HG02981 (cell line): ENCODE results near the gene SREBF1.

Experiments
- ATAC-seq: cut with Tn5 transposase; IDR thresholded peaks from one replicate; pipeline ENCODE4 v1.9.1; 2021; ENCODE audit warnings: mild to moderate bottlenecking, moderate library complexity; ENCODE audit not compliant: unreplicated experiment

Gene SREBF1

DNA sequence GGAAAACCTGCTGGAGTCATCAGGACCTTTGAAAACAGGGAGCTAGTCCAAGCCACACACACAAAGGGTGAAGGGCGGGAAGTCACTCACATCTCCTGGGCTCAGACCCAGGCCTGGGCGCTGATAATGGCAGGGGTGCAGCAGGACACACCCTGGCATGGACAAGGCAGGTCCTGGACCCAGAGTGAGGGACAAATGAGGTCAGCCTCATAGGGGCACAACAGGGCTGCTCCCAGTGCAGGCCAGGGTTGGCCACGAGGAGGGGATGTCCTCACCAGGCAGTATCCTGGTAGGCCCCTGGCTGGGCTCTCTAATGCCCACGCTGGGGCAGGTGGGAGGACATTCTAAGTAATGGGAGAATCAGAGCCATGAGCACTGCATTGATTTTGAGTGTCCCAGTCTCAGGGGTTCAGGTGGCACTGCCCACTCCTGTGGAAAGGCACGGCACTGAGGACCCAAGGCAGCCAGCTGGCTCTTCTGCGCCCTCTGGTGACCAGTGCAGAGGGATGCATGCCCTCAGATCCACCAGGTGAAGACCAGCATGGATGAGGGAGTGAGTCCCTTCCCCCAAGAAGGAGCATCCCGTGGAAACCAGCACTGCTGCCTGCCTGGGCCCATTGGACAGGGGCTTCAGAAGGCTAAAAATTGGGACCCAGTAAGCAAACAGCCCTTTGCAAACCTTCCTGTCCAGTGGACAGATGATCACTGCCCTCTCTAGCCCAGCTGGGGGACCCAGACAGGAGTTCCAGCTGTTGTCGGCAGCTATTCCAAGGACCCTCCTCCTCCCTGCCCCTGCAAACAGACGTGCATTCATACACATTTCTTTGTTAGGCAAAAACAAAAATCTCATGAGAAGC, 23.4 kb upstream of the SREBF1 start:
- no peak for ATAC-seq

DNA sequence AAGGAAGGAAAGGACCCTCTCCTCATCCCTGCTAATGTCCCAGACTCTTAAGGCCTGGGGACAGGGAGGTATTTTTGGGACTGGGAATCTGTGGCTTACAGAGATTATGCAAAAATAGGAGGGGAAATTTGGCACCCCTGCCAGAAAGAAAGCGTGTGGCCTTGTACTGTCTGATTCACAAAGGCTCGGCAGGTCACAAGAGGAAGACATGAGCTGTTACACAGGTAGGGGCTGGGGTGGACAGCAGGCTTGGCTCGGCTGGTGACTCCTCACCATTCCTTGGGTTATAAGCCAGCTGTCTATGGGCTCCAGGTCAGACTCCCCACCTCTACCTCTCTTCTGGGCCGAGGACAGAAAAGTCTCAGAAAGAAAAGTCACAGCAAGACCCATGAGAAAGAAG, 20.7 kb upstream of the SREBF1 start:
- ATAC-seq: no peak

DNA sequence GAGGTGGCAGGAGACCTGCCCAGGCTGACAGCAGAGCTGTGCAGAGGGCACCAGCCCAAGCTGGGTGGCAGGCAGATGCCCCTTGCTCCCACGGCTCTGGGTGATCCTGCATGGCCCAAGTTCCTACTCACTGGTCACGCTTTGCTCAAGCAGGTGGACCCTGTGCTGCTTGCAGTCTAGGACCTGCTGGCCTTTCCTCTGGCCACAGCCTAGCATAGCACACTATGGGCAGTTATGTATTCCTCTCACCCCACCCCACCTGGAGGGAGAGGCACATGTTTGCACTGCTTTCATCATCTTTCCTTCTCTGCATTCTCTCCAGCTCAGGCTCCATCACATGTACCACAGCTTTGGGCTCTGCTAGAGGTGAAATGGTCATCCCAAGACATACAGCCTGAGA, 19.6 kb upstream of the SREBF1 start:
- no peak for ATAC-seq

DNA sequence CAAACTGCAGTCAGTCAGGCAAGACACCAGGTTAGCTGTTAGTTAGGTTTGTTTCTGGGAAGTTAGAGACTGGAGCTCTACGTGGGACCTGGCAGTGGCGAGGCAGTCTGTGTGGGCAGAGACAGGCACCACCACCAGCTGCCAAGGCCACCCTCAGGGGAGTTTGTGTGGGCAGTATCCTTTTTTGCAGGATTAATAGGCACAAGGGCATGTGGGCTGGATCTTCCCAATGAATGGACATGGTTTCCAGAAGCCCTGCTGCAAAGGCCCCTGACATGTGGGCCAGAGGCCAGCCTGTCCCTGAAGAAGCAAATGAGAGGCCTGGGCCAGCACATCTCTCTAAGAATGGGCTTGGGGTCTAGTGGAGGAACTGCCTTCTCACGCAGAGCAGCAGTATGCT, 19.2 kb upstream of the SREBF1 start:
- ATAC-seq: no peak

DNA sequence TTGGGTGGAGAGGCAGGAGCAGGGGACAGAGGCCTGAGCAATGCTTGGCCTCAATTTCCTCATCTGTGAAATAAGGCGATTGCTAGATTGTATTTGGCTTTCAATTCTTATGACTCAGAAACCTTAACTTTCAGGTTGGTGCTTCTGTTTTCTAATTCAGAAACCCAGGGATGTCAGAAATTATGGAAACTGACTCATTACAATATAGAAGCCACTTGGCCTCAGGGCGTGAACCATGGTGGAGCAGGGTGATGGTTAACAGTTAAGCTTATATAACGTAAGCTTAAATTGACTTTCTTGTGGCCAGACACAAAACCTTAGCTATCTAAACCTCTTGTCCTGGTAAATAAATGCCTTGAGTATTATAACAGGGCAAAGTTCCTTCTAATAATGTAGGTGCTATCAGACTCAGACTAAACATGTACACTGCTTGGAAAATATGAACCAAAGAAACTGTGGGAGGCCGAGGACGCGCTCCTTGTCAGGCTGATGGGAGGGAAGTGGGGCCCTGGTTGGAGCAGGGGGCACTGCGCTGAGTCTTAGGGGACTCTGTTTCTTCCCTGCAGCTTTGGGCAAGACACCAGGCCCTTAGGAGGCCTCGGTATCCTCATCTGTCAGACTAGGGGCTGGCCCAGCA, 17.1 kb upstream of the SREBF1 start:
- ATAC-seq: no peak

DNA sequence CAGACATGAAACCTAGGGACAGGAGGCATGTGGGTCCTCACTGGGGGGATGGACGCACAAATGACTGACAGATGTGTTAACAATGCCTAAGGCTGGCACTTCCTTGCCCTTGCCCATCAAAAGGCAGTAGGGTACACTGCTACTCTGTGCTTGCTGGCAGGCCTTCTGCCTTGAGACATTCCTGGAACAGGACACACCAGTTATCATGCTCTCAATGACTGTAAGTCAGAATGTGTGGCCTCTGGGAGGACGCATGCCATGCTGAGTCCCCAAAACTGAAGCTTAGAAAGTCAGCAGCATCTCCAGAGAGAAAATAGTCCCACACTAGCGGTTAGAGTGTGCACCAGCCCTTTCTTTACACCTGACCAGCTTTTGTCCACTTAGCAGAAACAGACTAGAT, 16.1 kb upstream of the SREBF1 start:
- ATAC-seq: no peak

DNA sequence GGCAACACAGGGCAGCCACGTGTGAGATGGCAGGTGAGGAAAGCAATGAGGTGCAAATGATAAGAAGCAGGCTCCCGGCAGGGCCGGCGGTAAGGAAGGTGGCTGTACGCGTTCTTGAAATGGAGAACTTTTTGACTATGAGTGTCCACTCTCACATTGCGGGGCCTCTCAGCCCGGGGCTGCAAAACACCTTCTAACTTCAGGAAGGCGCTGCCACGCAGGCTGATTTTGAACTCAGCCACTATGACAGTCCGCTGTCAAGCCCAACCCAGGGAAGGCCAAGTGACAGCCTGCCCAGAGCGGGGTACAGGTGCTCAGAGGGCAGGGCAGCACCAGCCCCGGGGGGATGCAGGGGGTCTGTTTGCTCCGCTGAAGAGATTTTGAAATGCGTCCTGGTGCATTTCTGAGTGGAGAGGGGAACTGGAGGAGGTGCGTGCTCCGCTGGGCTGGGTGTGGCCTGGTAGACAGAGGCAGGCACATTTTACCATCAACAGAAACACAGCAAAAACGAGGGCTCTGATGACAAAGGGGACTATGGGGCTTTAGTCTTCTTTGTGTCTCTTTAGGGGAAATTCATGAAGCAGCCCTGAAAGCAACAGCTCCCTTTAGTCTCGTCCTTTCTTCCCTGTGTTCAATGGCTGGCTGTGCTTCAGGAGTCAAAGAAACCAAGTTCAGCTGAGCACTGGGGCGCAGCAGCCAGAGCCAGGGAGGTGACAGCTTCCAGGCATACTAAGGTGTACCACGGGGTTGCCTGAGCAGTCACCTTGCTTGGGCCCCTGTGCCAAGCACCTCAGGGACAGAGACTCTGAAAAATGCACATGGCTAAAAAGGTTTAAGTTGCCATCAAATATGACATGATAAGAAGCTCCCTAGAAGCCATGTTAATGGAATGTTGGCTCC, 14.6 kb upstream of the SREBF1 start:
- no peak for ATAC-seq

DNA sequence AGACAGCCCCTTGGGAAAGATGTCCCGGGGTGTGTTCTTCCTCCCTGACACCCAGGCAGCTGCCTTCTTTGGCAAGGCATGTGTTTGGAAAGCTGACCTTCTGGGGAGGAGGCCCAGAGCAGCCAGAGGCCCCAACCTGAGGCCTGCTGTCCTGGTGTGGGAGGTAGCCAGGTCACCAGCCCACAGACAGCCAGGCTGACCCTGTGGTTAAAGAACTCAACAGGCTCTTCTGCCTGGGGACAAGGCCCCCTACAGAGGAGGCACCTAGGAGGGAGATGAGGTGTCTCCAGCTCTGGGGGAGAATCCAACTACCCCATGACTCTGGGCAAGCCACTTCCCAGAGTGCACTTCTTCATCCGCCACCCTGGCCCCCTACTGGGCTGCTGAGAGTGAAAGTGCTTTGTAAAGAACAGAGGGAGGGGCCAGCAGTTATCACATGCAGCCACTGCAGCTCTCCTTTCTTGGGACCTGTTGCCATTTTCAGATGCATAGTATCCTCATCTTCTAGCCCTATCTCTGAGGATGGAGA, 13.1 kb upstream of the SREBF1 start:
- no peak for ATAC-seq

DNA sequence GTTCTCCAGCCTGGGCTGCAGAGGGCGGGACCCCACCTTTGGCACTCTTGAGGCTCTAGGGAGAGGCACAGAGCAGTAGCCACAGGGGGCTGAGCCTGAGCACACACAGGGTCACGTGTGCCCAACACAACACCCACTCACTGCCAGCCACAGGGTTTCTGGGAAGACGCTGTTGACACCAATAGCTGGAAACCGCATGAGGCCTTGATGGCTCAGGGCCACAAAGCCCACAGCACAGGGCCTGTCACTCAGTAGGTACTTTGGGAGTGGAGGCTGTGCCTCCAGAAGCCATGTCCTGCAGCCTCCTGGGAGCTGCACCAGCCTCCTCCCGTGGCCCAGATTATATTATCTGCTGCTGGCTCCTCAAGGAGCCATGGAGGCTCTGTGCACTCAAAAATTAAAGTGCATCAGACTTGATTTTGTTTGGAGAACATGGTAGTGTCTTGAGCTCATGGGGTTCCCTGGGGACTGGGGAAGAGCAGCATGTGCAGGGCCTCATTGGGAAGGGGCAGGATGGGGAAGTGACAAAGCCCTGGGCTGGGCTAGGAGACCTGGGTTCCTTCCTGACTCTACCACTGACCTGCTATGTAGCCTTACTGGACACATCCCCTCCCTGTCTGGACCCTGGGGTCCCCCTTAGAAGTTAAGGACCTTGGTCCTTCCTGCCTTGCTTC, 12.5 kb upstream of the SREBF1 start:
- ATAC-seq: no peak

DNA sequence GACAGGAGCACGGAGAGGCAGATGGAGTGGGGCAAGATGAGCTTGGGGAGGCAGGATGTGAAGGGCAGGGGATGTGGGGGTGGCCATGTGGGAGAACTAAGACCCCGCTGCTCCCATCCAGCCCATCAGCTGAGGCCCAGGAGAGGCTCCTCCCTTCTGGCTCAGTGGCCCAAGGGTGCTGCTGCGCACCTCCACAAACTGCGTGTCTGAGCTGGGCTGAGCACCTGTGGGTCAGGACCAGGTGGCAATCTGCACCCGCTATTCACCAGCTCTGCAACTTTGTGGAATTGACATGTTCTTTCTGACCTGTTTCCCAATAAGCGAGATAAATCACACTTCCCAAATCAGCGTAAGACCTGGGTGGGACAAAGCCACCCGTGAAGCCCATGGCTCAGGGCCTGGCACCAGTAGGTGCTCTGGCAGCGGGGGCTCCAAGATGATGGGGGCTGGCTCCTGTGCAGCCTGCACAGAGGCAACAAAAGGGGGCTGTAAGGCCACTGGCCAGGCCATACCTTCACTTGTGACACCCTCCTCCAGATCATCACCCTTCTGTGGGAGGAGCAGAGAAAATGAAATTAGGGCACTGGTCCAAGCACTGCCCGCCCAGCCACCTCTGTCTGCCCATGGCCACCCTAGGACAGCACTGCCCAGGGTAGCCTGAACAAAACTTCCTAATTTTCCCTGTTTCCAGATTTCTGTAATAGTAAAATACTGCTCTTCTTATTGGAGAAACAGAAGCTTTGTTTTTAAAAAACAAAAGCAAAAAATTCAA, 11.7 kb upstream of the SREBF1 start:
- no peak for ATAC-seq

DNA sequence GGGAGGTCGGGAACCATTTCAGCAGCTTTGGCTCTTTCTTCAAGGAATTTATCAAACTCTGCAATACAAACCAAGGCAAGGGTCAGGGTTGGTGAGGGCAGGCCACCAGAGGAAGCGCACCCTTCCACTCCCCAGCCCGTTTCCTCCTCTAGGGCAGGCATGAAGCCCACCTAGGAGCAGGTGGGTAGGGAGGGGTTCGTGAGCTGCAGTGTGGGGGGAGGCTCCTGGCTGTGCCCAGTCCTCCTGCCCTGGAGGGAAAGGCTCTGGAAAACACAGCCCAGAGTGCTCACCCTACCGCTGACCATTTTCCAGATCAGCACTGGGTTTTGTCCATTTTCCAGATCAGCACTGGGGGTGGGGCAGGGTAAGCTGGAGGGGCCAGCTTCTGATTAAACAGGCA, 10.9 kb upstream of the SREBF1 start:
- no peak for ATAC-seq

DNA sequence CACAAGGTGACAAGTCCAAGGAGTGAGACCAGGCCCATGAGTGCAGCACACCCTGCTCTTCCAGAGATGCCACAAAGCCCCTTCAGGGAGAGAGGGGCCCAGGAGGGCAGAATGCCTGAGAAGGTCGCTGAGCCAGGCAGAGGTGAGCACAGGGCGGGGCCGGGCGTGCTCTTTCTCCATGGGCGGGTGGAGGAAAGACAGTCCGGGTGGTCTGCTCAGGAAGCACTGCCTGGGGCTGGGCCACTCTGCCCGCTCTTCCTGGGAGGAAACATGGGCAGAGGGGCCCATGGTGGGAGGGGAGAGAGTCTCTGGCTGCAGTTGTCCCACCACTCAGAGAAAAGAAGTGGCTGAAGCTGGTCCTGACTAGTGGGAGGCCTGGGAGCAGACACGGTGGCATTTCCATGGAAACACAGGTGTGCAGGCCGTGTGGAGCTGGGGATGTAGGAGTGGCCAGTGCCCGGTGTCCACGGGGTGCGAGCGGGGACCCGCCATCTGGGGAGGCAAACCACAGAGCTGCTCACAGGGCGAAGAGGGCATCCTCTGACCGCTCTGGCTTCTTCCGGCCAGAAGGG, 10.4 kb upstream of the SREBF1 start:
- ATAC-seq: no peak

DNA sequence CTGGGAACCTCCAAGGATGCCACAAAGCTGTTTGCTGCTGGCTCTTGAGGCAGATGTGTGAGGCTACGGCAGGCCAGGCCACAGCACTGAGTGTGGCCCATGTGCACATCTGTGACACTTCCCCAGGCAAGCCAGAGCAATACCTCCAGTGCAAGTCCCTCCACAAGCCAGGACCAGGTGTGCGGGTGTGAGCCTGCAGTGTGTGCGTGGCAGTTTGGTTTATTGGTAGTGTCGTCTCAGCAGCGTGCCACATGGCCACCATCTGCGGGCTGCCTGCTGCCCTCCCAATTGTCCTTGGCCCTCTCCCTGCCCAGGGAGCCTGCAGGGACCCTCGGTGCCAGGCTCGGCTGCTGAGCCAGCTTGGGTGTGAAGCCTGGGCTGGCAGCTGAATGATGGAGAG, 9.9 kb upstream of the SREBF1 start:
- ATAC-seq: no peak

DNA sequence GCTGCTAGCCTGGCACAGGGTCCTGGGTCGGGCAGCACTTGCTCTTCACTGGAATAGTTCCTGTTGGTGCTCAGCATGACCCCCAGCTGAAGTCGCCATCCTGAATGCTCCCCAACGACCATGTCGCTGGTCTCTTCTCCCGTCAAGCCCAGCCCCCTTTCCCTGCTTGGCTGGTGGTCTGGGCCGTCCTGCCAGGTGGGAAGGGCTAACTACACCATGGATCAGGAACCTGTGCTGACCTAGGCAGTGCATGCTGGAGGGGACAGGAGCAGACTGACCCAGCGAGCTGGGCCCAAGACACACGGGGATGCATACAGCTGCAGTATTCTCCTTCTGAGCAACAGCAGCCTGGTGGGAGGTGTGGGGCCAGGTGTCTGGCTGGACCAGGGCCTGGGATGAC, 9.2 kb upstream of the SREBF1 start:
- no peak for ATAC-seq

DNA sequence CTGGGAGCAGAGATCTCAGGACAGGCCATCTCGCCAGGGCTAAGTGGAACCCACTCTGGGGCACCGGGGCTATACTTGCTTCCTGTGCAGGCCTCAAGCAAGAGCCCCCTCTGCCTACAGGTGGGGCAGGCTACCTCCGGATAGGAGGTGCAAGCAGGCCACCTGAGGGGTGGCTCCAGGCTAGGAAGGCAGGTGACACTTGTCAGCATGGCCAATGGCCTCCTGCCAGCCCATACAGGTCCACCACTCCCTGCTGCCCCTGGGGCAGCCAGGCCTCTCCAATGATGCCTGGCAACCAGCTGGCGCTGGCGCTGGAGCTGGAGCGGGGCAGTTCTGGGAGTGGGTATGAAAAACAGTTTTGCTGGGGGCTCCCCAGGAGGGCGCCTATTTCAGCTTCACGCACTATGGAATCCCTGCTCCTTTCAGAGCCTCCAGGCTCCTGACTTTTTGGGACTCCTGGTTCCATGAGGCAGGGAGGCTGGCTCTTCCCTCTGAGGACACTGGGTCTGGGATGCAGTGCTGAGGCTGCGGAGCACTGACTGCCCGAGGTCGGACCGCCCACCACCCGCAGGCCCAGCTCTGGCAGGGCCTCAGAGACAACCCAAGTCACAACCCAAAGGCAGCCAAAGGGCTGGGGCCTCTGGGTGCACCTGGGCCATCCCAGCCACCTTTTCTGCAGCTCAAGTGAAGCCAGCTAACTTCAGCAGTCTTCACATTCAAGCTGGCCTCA, 8.4 kb upstream of the SREBF1 start:
- ATAC-seq: no peak

DNA sequence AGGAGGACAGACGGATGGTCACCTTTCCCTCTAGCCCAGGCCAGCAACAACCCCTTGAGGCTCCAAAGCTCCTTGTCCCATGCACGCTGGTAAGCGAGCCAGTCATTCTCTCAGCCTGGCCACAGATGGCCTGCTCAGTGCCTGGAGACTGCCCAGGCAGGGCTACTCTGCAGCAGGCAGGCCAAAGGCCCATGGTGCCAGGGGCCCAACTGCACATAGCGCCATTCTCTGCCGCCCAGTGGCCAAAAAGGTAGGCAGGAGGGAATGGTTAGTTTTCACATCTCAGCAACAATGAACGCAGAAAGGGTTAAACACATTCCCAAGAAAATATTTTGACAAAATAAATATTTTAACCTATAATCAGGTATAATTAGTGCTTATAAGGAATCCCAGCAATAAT, 7.7 kb upstream of the SREBF1 start:
- no peak for ATAC-seq

DNA sequence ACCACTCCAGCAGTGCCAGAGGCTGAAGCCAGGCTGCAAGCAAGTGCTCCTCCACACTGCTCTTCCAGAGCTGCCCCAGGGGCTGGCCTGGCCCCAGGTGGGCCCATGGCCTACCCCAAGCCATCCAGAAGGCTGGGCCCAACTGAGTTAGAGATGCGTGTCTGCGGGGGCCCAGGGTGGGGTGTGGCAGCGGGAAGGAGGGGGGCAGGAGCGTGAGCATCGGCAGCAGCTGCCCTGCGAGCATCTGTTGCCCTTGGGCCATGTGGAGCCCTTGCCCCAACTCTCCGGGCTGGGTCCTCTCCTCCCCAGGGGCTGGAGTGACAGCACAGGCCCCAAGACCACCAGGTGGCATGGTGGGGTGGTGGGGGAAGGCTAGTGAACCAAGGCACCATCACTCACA, 7.3 kb upstream of the SREBF1 start:
- no peak for ATAC-seq

DNA sequence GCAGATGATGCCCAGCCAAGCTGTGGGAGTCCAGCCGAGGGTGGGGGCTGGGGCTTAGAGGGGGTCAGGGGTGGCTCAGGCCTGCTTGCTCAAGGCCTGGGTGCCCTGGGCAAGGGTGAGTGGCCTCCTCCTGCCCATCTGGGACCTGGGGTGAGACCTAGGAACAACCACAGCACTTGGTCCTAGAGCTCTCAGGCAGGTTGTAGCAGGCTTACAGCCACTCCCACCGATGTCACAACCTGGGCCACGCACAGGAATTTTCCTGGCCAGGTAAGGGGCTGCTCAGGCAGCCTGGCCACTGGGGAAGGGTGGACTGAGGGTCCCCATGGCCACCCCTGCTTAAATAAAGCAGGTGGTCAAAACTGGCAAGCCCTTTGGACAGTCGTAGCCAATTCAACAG, 6.3 kb upstream of the SREBF1 start:
- no peak for ATAC-seq
